ENCODE results near the gene ELMO1. TPM values are rescaled to one million over a fixed set of nuclear protein-coding genes. Genes with fewer than 3 reads are reported as not detected.

Gene ELMO1
- total and polyA plus RNA-seq, 2 of the 13 experiments (the other 11 are each of a cell fraction or from before 2014, with no cell fraction given), result 0.11 to 0.17 TPM

DNA sequence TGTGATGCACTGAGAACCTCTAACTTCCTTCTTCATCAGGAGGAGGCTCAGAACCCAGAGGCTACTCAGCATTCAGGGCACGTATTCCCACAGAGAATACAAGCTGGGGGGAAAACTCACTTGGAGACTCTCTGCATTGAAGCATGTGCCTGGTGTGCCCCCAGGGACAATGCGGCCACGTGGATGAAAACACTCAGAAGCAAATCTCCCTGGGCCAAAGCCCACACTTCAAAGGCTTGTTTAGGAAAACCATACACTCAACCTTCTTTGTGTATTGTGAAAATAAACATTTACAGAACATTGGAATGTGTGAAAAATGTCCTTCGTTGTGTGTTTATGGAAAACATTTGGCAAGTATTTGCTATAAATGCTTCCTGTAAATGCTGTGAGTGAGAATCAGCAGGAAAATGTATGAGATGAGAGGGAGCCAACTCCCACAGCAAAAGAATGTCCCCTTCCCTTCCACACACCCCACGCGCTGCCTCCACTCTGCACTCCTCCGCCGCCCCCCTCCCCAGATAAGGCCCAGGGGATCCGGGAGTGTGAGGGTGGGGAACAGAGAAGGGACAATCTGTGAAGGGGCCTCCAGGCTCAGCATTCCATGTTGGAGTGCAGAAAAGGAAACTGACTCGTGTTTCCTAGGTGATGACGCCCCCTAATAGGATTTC lies 339.5 kb downstream of the ELMO1 start (continued):
- TF ChIP-seq FOXA1 (IDR thresholded peaks at IDR 0.05) (no peak), FOXA1 (CRISPR knock-in tag; IDR thresholded peaks at IDR 0.05) (peak; percentile 20; the same call in 1 of the 2 replicates), TCF7 (IDR thresholded peaks at IDR 0.05; ENCODE audit: low read depth) (peak; percentile 80), NCOA2 (CRISPR knock-in tag; IDR thresholded peaks at IDR 0.05) (0 out of 2 replicates have a peak, but pooled peaks have one; percentile 51), ZNF318 (CRISPR knock-in tag; IDR thresholded peaks at IDR 0.05) (no peak), TBX3 (IDR thresholded peaks at IDR 0.05; ENCODE audit: borderline replicate concordance) (peak; percentile 69; the same call in 1 of the 2 replicates), ARID5B (CRISPR knock-in tag; IDR thresholded peaks at IDR 0.05) (peak; percentile 25; the same call in 1 of the 2 replicates), SALL1 (CRISPR knock-in tag; IDR thresholded peaks at IDR 0.05) (peak; percentile 64), FOXA3 (CRISPR knock-in tag; IDR thresholded peaks at IDR 0.05) (peak; percentile 63)
- TF ChIP-seq, protein P1, sequence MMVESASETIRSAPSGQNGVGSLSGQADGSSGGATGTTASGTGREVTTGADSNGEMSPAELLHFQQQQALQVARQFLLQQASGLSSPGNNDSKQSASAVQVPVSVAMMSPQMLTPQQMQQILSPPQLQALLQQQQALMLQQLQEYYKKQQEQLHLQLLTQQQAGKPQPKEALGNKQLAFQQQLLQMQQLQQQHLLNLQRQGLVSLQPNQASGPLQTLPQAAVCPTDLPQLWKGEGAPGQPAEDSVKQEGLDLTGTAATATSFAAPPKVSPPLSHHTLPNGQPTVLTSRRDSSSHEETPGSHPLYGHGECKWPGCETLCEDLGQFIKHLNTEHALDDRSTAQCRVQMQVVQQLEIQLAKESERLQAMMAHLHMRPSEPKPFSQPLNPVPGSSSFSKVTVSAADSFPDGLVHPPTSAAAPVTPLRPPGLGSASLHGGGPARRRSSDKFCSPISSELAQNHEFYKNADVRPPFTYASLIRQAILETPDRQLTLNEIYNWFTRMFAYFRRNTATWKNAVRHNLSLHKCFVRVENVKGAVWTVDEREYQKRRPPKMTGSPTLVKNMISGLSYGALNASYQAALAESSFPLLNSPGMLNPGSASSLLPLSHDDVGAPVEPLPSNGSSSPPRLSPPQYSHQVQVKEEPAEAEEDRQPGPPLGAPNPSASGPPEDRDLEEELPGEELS (CRISPR knock-in tag; IDR thresholded peaks at IDR 0.05), result 0 out of 2 replicates have a peak, but pooled peaks have one; percentile 56

Measured in HepG2 (cell line).